GM12875 (cell line): Measurements from ENCODE around the gene BDKRB1.

Source experiments
- H3K4me3 ChIP-seq: one replicate; pipeline ENCODE4 v1.5.1; 2011; ENCODE audit warnings: low read depth, low read length, control low read depth
- TF ChIP-seq, protein P1 (sequence below): IDR thresholded peaks from 2 replicates; pipeline ENCODE4 v1.5.1; 2011; ENCODE audit warnings: low read depth, mild to moderate bottlenecking, control low read depth, inconsistent platforms, low read length, moderate library complexity, borderline replicate concordance; ENCODE audit not compliant: insufficient read depth

The BDKRB1 gene

GRCh38 chr14:96279564-96279963 lies 23.6 kb downstream of the BDKRB1 start:
- TF ChIP-seq, protein P1, sequence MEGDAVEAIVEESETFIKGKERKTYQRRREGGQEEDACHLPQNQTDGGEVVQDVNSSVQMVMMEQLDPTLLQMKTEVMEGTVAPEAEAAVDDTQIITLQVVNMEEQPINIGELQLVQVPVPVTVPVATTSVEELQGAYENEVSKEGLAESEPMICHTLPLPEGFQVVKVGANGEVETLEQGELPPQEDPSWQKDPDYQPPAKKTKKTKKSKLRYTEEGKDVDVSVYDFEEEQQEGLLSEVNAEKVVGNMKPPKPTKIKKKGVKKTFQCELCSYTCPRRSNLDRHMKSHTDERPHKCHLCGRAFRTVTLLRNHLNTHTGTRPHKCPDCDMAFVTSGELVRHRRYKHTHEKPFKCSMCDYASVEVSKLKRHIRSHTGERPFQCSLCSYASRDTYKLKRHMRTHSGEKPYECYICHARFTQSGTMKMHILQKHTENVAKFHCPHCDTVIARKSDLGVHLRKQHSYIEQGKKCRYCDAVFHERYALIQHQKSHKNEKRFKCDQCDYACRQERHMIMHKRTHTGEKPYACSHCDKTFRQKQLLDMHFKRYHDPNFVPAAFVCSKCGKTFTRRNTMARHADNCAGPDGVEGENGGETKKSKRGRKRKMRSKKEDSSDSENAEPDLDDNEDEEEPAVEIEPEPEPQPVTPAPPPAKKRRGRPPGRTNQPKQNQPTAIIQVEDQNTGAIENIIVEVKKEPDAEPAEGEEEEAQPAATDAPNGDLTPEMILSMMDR, result no peak
- H3K4me3 ChIP-seq, result no peak overlapping the region

DNA sequence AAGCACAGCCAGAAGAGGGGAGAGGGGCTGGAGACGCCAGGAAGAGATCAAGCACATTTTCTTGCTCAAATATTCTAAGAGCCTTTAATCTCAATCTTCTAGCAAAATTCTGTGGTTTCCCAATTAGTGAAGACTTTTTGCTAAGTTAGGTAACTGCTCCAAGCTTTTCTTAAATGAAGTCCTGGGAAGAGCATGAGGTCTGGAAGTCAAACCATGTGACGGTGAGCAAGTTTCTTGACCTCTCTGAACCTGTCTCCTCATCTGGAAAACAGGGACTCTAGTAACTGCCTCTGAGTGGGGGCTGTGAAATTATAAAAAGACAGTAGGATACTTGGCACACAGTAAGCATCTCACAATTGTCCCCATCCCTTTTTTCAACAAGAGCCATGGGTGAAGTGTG lies 24.1 kb downstream of the BDKRB1 start:
- TF ChIP-seq, protein P1, result no peak
- H3K4me3 ChIP-seq, result no peak overlapping the region

DNA sequence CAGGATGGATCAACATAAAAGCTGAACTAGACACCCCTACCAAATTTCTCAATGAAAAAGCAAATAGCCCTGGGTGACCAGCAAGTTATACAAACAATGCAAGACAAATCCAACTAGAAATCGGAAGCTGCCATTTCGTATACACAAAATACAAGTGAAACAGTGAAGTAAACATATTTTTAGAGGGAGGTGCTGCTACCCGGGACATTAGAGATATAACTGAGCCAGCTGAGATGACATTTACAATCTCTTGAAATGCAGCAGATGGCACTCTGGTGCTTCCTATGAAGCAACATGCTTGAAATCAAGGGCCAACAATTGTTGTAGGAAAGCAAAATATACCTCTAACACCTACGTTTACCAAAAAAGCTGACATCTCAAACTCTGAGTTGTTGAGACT lies 25.5 kb downstream of the BDKRB1 start:
- H3K4me3 ChIP-seq, result no peak overlapping the region
- TF ChIP-seq, protein P1, result no peak

DNA sequence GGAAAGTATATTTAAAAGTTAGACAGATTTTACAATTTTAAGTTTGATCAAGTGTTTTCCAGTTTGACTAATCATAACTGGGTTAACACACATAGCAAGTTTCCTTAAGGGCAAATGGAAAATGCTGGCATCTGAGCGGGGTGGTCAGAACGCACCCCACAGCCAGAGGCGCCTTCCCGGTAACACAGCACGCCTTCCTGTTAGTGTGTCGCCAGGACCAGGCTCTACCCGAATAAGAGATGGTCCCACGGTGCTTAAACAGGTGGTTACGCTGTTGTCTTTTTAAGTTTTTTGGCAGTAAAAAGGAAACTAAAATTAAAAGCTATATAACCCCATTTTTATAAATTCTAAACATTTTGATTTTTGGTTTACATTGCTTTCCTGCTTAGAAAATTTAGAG lies 28.0 kb downstream of the BDKRB1 start:
- TF ChIP-seq, protein P1, result no peak
- no peak overlapping the region for H3K4me3 ChIP-seq

- H3K4me3 ChIP-seq, result no peak overlapping the region
- TF ChIP-seq, protein P1, result no peak
Measured at GRCh38 chr14:96284430-96284829, 28.4 kb downstream of the BDKRB1 start.

GRCh38 chr14:96285667-96286066 lies 29.7 kb downstream of the BDKRB1 start:
- TF ChIP-seq, protein P1, result no peak
- no peak overlapping the region for H3K4me3 ChIP-seq

- no peak overlapping the region for H3K4me3 ChIP-seq
- TF ChIP-seq, protein P1, result no peak
Measured at GRCh38 chr14:96286251-96286650, 30.2 kb downstream of the BDKRB1 start.
